HG03354 (cell line): ENCODE measurements around the gene PEX5L.

ENCODE experiments used
- ATAC-seq: cut with Tn5 transposase; IDR thresholded peaks from one replicate; pipeline ENCODE4 v1.9.1; 2021; ENCODE audit warnings: mild to moderate bottlenecking; ENCODE audit not compliant: unreplicated experiment, poor library complexity, severe bottlenecking

Gene PEX5L

DNA sequence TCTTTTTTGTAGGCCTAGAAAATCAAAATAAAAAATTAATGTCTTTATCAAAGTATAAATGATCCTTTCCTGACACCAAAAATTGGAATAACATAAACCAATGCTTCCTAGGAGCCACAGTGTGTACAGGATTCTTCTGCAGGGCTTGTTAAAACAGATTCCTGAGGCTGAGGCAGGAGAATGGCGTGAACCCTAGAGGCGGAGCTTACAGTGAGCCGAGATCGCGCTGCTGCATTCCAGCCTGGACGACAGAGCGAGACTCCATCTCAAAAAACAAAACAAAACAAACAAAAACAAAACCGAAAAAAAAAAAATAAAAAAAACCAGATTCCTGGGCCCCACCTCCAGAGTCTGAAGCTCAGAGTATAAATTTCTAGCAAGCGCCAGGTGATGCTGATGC, 78.0 kb downstream of the PEX5L start:
- no peak for ATAC-seq

DNA sequence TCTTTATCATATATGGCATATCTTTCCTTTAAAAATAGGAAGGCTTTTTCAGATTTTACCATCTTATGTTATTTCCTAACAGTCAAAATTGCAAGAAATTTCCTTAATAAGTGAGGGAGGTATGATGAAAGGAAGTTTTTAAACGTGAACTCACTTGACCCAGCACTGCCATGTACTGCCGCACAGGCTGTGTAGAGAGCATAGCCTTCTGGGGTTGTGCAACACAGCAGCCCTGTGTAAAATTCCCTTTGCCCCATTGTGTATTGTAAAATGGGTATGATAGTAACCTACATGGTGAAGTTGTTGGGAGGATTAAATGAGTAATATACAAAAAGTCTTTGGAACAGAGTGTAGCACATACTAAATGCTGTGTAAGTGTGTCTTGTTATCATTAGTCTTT, 78.6 kb downstream of the PEX5L start:
- ATAC-seq: no peak

- no peak for ATAC-seq
Measured at GRCh38 chr3:179957264-179957845, 79.4 kb downstream of the PEX5L start.

GRCh38 chr3:179956416-179956830, 80.3 kb downstream of the PEX5L start:
- ATAC-seq: peak; percentile 85

GRCh38 chr3:179955809-179956208, 80.9 kb downstream of the PEX5L start:
- no peak for ATAC-seq

- no peak for ATAC-seq
Measured at GRCh38 chr3:179955286-179955685, 81.5 kb downstream of the PEX5L start.

- ATAC-seq: no peak
Measured at GRCh38 chr3:179953993-179954870, 82.5 kb downstream of the PEX5L start.

GRCh38 chr3:179950840-179951239, 85.9 kb downstream of the PEX5L start:
- no peak for ATAC-seq

GRCh38 chr3:179949869-179950268, 86.9 kb downstream of the PEX5L start:
- peak; percentile 37 for ATAC-seq

DNA sequence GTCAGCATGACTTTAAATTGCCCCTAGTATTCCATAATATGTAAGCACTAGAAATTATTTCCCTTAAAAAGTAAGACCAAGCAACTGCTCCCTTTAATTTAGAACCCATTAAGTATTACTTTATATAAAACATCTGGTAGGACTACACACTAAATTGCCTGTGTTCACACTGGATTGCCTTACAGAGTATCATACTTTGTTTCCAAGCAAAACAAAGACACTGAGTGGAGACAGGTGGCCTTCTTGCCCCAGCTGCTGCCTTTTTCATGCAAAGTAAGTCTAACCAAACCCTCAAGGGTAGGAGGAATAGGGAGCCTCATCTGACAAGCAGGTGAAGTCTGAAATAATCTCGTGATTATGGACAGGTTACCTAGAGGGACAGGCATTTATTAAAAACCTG, 87.3 kb downstream of the PEX5L start:
- ATAC-seq: peak; percentile 96

DNA sequence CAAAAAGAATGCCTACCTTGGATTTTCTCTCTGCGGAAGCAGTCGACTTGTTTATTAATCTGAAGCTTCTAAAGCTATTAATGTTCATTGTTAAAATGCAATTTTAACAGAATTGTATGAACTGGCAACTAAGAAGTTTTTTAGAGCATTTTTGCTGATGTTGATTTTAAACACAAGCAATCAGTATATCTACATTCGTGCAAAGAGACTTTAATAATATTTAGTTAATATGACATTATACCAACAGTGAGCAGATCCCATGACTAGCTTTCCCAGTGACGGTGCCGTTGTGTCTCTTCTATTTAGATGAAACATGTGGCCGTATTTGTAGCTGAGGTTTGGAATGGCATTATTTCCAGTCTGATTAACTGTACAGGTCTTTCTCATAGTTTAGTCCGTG, 88.0 kb downstream of the PEX5L start:
- no peak for ATAC-seq

- ATAC-seq: no peak
Measured at GRCh38 chr3:179945569-179945968, 91.2 kb downstream of the PEX5L start.

GRCh38 chr3:179943117-179943880, 93.4 kb downstream of the PEX5L start:
- no peak for ATAC-seq

GRCh38 chr3:179942553-179943075, 94.1 kb downstream of the PEX5L start:
- ATAC-seq: peak; percentile 33

DNA sequence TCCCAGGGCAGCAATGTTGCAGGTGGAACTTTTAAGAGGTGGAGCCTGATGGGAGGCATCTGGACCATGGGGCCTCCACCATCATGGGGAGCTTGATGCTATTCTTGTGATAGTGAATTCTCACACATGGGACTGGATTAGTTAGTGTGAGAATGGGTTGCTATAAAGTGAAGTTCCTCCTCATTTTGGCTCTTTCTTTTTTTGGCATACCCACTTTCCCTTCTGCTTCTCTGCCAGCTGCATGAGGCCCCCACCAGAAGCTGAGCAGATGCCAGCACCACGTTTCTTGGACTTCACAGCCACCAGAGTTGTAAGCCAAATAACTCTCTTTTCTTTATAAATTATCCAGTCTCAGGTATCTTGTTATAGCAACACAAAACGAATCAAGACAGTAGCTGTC, 101.0 kb downstream of the PEX5L start:
- no peak for ATAC-seq

DNA sequence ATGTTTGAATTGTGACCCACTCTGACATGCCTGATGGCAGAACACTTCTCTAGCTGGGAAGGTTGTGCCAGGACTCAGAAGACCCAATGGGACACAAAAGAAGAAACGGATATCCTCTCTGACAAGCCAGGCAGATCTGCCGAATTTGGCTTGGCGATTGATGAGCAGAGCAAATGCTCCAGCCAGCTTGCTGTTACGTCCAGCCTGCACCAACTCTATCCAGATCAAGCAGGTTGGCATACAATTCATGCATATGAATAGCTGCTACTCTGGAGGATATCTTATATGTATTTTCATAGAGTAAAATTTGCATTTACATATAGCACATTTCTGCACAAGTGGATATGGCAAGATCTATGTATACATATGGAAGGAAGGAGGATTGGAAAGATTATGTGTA, 102.8 kb downstream of the PEX5L start:
- no peak for ATAC-seq

DNA sequence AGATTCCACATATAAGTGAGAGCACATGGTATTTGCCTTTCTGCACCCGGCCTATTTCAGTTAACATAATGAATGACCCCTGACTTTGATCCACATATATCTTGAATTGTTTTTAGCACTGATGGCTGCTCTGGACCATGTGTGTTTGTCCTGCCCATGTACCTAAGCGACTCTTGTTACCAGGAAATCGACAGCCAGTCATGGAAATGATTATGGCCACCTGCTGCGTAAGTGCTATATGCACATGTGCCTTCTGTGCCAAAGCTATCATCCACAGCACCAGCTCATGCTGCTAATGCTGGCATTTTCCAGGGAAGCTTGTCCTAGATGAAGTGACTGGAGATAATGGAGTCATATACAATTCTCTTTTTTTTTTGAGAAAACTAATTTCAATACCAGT, 103.7 kb downstream of the PEX5L start:
- no peak for ATAC-seq

DNA sequence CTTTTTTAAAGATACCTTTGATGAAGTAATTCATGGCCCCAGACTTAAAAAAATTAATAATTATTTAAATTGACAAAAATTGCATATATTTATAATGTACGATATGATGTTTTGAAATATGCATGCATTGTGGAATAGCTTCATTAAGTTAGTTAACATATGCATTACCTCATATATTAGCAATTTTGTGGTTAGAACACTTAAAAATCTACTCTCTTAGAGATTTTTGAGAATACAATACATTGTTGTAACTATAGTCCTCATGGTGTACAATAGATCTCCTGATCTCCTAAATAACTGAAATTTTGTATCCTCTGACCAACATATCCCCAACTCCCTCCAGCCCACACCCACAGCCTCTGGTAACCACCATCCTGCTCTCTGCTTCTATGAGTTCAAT, 104.1 kb downstream of the PEX5L start:
- no peak for ATAC-seq

- peak; percentile 77 for ATAC-seq
Measured at GRCh38 chr3:179929091-179929529, 107.6 kb downstream of the PEX5L start.

- no peak for ATAC-seq
Measured at GRCh38 chr3:179927191-179927590, 109.5 kb downstream of the PEX5L start.
